ENCODE measurements around the gene MAP3K5.

DNA sequence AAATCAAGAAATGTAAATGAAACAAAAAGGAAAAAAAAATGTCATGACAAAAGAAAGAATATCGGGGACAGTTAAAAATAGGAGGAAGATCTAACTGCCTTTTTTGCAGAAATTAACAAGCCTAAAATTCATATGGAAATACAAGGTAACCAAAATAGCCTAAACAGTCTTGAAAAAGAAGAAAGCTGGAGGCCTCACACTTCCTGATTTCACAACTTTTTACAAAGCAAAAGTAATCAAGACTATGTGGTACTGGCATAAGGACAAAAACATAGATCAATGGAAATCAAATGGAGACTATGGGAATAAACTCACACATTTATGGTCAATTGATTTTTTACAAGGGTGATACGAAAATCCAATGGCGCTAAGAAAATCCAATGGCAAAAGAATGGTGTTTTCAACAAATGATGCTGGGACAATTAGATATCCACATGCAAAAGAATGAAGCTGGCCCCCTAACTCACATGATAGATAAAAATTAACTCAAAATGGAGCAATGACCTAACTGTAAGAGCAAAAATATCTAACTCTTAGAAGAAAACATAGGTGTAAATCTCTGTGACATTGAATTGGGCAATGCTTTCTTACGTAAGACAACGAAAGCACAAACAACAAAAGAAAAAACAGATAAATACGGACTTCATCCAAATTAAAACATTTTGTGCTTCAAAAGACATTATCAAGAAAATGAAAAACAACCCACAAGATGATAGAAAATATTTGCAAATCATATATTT lies 24.5 kb downstream of the MAP3K5 start:
- TF ChIP-seq POLR2A (IDR thresholded peaks at IDR 0.05): no peak
- TF ChIP-seq, protein P1, sequence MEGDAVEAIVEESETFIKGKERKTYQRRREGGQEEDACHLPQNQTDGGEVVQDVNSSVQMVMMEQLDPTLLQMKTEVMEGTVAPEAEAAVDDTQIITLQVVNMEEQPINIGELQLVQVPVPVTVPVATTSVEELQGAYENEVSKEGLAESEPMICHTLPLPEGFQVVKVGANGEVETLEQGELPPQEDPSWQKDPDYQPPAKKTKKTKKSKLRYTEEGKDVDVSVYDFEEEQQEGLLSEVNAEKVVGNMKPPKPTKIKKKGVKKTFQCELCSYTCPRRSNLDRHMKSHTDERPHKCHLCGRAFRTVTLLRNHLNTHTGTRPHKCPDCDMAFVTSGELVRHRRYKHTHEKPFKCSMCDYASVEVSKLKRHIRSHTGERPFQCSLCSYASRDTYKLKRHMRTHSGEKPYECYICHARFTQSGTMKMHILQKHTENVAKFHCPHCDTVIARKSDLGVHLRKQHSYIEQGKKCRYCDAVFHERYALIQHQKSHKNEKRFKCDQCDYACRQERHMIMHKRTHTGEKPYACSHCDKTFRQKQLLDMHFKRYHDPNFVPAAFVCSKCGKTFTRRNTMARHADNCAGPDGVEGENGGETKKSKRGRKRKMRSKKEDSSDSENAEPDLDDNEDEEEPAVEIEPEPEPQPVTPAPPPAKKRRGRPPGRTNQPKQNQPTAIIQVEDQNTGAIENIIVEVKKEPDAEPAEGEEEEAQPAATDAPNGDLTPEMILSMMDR (IDR thresholded peaks at IDR 0.05): no peak

Measured in sigmoid colon (tissue), 3 donors.